Measurements from ENCODE around the gene FTH1. TPM values are rescaled to one million over a fixed set of nuclear protein-coding genes. Genes with fewer than 3 reads are reported as not detected.

FTH1 gene
- total and polyA plus RNA-seq, 4 experiments from 2014 or later, result 695 to 3,378 (median 1,943) TPM

- H3K4me3 ChIP-seq (ENCODE audit: low read length in 2 of 2), result no peak overlapping the region
- H3K4me3 Mint-ChIP-seq, result no peak overlapping the region
- no peaks in the 10 kb centered on the region for H3K27me3 Mint-ChIP-seq
- H3K4me1 Mint-ChIP-seq, result no peaks in the 10 kb centered on the region
- peaks cover 0 to 19% (median 13%) of the 10 kb centered on the region in 8 donors for H3K9me3 Mint-ChIP-seq
- H3K27ac Mint-ChIP-seq, result peak overlapping the region in 2 of 7 donors; percentile 43 to 86
- H3K36me3 ChIP-seq (ENCODE audit: insufficient read depth, low read length), result no peaks in the 10 kb centered on the region
- no peaks in the 10 kb centered on the region for H3K27me3 ChIP-seq (ENCODE audit: insufficient read depth, low read length)
- intact Hi-C loops (cut with micrococcal nuclease), result no loop called here
- ChIA-PET POLR2A (ENCODE audit: partially characterized antibody) (interaction anchor here (0.7 to 1.2 kb wide), 2 partner anchors 22 to 31 kb away, joined by 3 to 6 read pairs; partner anchors contain the start of gene FTH1), CTCF (ENCODE audit: partially characterized antibody) (interaction anchor here (0.9 to 1.3 kb wide), 2 partner anchors 82 kb away, joined by 3 read pairs; no protein-coding TSS in a partner anchor)
- H3K4me1 ChIP-seq (ENCODE audit: insufficient read depth, low read length), result no peaks in the 10 kb centered on the region
- H3K36me3 Mint-ChIP-seq, result peaks cover 10 to 17% of the 10 kb centered on the region in 2 donors
- H3K9me3 ChIP-seq (ENCODE audit: control insufficient read depth in 1 of 2, low read length in 2 of 2), result no peaks in the 10 kb centered on the region
- no peak overlapping the region for H3K27ac ChIP-seq (ENCODE audit: low read depth, low read length)
- DNase-seq, result no peak
These were observed 31.9 kb upstream of the FTH1 start for GRCh38 chr11:61999141-61999975.

DNA sequence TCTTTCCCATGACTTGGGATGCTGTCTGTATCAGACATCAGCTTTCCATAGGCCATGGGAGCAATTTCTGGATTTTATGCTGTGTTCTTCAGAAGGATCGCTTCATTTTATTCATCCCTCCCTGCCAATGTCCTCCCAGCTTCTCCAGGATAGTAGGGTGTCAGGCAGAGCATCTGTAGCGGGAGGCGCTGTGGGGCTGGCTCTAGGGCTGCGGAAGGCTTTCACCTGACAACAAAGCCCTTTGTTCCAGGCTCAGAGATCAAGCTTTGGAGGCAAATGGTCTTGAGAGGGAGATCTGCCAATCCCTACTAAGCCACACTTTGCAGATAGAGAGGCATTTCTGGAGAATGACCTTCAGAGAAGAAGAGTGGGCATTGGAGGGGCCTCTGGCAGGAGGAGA is 29.5 kb upstream of the FTH1 start:
- POLR2A ChIA-PET (ENCODE audit: partially characterized antibody), result interaction anchor here (1.1 kb wide), 1 partner anchor 29 kb away, joined by 3 read pairs; no protein-coding TSS in a partner anchor
- H3K27ac ChIP-seq (ENCODE audit: low read depth, low read length), result no peak overlapping the region
- H3K4me3 ChIP-seq (ENCODE audit: low read length in 2 of 2), result no peak overlapping the region
- Mint-ChIP-seq H3K4me3 (no peak overlapping the region), H3K27me3 (peaks cover 0 to 2% of the 10 kb centered on the region in 2 donors), H3K36me3 (peaks cover 10 to 17% of the 10 kb centered on the region in 2 donors), H3K9me3 (peaks cover 0 to 23% (median 16%) of the 10 kb centered on the region in 8 donors), H3K27ac (peak overlapping the region in 1 of 7 donors; percentile 30), H3K4me1 (peaks cover 0 to 3% (median 0%) of the 10 kb centered on the region in 4 donors)
- H3K9me3 ChIP-seq (ENCODE audit: control insufficient read depth in 1 of 2, low read length in 2 of 2), result no peaks in the 10 kb centered on the region
- DNase-seq, result no peak
- CTCF ChIA-PET (ENCODE audit: partially characterized antibody), result no interaction called here
- no peaks in the 10 kb centered on the region for H3K36me3 ChIP-seq (ENCODE audit: insufficient read depth, low read length)
- no peaks in the 10 kb centered on the region for H3K4me1 ChIP-seq (ENCODE audit: insufficient read depth, low read length)
- intact Hi-C loops (cut with micrococcal nuclease), result no loop called here
- no peaks in the 10 kb centered on the region for H3K27me3 ChIP-seq (ENCODE audit: insufficient read depth, low read length)

DNA sequence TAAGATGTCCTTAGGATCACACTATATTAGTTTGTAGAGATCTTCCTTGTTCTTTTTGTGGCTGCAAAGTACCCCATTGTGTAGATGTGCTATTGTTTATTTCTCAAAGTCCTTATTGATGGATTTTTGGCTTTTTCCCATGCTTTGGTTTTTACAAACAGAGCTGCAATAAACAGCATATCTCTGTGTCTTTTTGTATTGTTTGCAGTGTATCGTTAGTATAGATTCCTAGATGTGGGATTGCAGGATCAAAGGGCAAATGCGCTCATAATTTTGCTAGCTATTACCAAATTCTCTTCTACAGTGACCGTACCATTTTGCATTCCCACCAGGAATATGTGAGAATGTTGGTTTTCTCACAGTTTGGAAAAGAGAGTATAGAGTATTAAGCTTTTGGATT is 27.5 kb upstream of the FTH1 start:
- CTCF ChIA-PET (ENCODE audit: partially characterized antibody), result no interaction called here
- no peak for DNase-seq
- Histone ChIP-seq H3K4me1 (ENCODE audit: insufficient read depth, low read length) (no peaks in the 10 kb centered on the region), H3K36me3 (ENCODE audit: insufficient read depth, low read length) (no peaks in the 10 kb centered on the region), H3K27me3 (ENCODE audit: insufficient read depth, low read length) (no peaks in the 10 kb centered on the region), H3K4me3 (ENCODE audit: low read length in 2 of 2) (no peak overlapping the region), H3K27ac (ENCODE audit: low read depth, low read length) (no peak overlapping the region), H3K9me3 (ENCODE audit: control insufficient read depth in 1 of 2, low read length in 2 of 2) (no peaks in the 10 kb centered on the region)
- H3K4me1 Mint-ChIP-seq, result peaks cover 0 to 3% (median 0%) of the 10 kb centered on the region in 4 donors
- H3K4me3 Mint-ChIP-seq, result no peak overlapping the region
- POLR2A ChIA-PET (ENCODE audit: partially characterized antibody), result interaction anchor here (1.6 kb wide), 1 partner anchor 27 kb away, joined by 4 read pairs; the partner anchor contains the start of gene FTH1
- peaks cover 10 to 17% of the 10 kb centered on the region in 2 donors for H3K36me3 Mint-ChIP-seq
- H3K27ac Mint-ChIP-seq, result no peak overlapping the region
- intact Hi-C loops (cut with micrococcal nuclease), result no loop called here
- H3K27me3 Mint-ChIP-seq, result peaks cover 0 to 2% of the 10 kb centered on the region in 2 donors
- H3K9me3 Mint-ChIP-seq, result peaks cover 0 to 29% (median 21%) of the 10 kb centered on the region in 8 donors

- CTCF ChIA-PET (ENCODE audit: partially characterized antibody), result no interaction called here
- H3K27me3 ChIP-seq (ENCODE audit: insufficient read depth, low read length), result no peaks in the 10 kb centered on the region
- intact Hi-C loops (cut with micrococcal nuclease), result no loop called here
- H3K9me3 ChIP-seq (ENCODE audit: control insufficient read depth in 1 of 2, low read length in 2 of 2), result peaks cover 0 to 6% of the 10 kb centered on the region in 2 donors
- Mint-ChIP-seq H3K27ac (peak overlapping the region in 1 of 7 donors; percentile 4), H3K4me1 (no peaks in the 10 kb centered on the region), H3K36me3 (peaks cover 10 to 26% of the 10 kb centered on the region in 2 donors), H3K9me3 (peaks cover 0 to 37% (median 27%) of the 10 kb centered on the region in 8 donors), H3K4me3 (no peak overlapping the region), H3K27me3 (no peaks in the 10 kb centered on the region)
- no peak overlapping the region for H3K27ac ChIP-seq (ENCODE audit: low read depth, low read length)
- POLR2A ChIA-PET (ENCODE audit: partially characterized antibody), result no interaction called here
- DNase-seq, result no peak
- no peak overlapping the region for H3K4me3 ChIP-seq (ENCODE audit: low read length in 2 of 2)
- no peaks in the 10 kb centered on the region for H3K4me1 ChIP-seq (ENCODE audit: insufficient read depth, low read length)
- H3K36me3 ChIP-seq (ENCODE audit: insufficient read depth, low read length), result no peaks in the 10 kb centered on the region
These were observed 18.4 kb upstream of the FTH1 start for GRCh38 chr11:61985869-61986268.

GRCh38 chr11:61983419-61983818 is 16.0 kb upstream of the FTH1 start:
- H3K36me3 ChIP-seq (ENCODE audit: insufficient read depth, low read length), result no peaks in the 10 kb centered on the region
- H3K27ac Mint-ChIP-seq, result peak overlapping the region in 2 of 7 donors; percentile 36 to 88
- intact Hi-C loops (cut with micrococcal nuclease), result no loop called here
- H3K27ac ChIP-seq (ENCODE audit: low read depth, low read length), result no peak overlapping the region
- no peaks in the 10 kb centered on the region for H3K4me1 ChIP-seq (ENCODE audit: insufficient read depth, low read length)
- DNase-seq, result no peak
- ChIA-PET CTCF (ENCODE audit: partially characterized antibody) (interaction anchor here (1.0 to 1.9 kb wide), 2 partner anchors 36 to 99 kb away, joined by 6 to 8 read pairs; no protein-coding TSS in a partner anchor), POLR2A (ENCODE audit: partially characterized antibody) (interaction anchor here (2.1 kb wide), 1 partner anchor 16 kb away, joined by 6 read pairs; the partner anchor contains the start of gene FTH1)
- H3K9me3 ChIP-seq (ENCODE audit: control insufficient read depth in 1 of 2, low read length in 2 of 2), result peaks cover 0 to 6% of the 10 kb centered on the region in 2 donors
- H3K4me3 Mint-ChIP-seq, result no peak overlapping the region
- H3K27me3 Mint-ChIP-seq, result no peaks in the 10 kb centered on the region
- no peaks in the 10 kb centered on the region for H3K4me1 Mint-ChIP-seq
- no peaks in the 10 kb centered on the region for H3K27me3 ChIP-seq (ENCODE audit: insufficient read depth, low read length)
- peaks cover 0 to 20% (median 18%) of the 10 kb centered on the region in 8 donors for H3K9me3 Mint-ChIP-seq
- H3K4me3 ChIP-seq (ENCODE audit: low read length in 2 of 2), result no peak overlapping the region
- H3K36me3 Mint-ChIP-seq, result peaks cover 13 to 26% of the 10 kb centered on the region in 2 donors

DNA sequence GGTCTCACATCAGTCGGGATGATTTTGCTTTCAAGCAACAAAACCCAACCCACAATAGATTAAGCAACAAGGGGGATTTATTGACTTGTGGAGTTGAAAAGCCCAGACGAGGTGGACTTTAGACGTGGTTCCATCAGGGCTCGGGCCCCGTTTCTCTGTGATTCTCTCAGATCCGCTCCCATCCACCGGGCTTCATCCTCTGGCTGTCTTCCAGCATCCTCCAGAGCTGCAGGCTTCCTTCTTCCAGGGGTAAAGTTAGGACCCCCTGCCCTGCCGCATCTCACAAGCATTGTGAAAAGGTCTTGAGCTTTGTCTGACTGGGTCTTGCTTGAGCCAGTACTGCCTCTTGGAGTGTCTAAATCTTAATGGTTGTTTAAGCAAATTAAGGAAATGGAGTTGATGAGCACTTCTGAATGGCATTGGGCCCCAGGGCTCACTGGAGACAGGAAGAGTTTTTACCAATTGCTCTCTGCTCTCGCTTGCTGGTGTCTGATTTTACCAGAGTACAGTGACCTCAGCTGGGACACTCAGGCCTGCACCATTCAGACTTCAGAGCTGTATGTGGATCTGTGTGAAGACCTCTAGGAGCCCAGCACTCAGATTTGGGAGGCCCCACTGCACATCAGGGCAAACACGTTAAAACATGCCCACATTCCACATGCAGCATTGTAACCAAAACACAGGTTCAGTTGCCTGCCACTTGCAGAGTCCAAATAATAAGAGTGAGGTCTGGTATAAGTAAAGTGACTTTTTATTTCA is 13.5 kb upstream of the FTH1 start:
- Histone ChIP-seq H3K4me1 (ENCODE audit: insufficient read depth, low read length) (no peaks in the 10 kb centered on the region), H3K36me3 (ENCODE audit: insufficient read depth, low read length) (no peaks in the 10 kb centered on the region), H3K9me3 (ENCODE audit: control insufficient read depth in 1 of 2, low read length in 2 of 2) (no peaks in the 10 kb centered on the region), H3K4me3 (ENCODE audit: low read length in 2 of 2) (no peak overlapping the region), H3K27ac (ENCODE audit: low read depth, low read length) (no peak overlapping the region), H3K27me3 (ENCODE audit: insufficient read depth, low read length) (no peaks in the 10 kb centered on the region)
- H3K9me3 Mint-ChIP-seq, result peaks cover 0 to 2% (median 0%) of the 10 kb centered on the region in 8 donors
- no peak overlapping the region for H3K4me3 Mint-ChIP-seq
- H3K27me3 Mint-ChIP-seq, result no peaks in the 10 kb centered on the region
- ChIA-PET CTCF (ENCODE audit: partially characterized antibody) (interaction anchor here (1.5 kb wide), 1 partner anchor 101 kb away, joined by 4 read pairs; no protein-coding TSS in a partner anchor), POLR2A (ENCODE audit: partially characterized antibody) (no interaction called here)
- intact Hi-C loops (cut with micrococcal nuclease), result no loop called here
- H3K4me1 Mint-ChIP-seq, result no peaks in the 10 kb centered on the region
- peak overlapping the region in 2 of 7 donors; percentile 40 to 82 for H3K27ac Mint-ChIP-seq
- peaks cover 5 to 17% of the 10 kb centered on the region in 2 donors for H3K36me3 Mint-ChIP-seq
- DNase-seq, result no peak

All from CD4-positive, alpha-beta memory T cell (primary cell).